Activated CD4-positive, alpha-beta memory T cell treated with anti-CD3 and anti-CD28 coated beads for 36 hours (primary cell): ENCODE measurements around the gene GGACT. TPM values are rescaled to one million over a fixed set of nuclear protein-coding genes. Genes with fewer than 3 reads are reported as not detected.

Experiments used
- CTCF ChIA-PET: fragments of 350-600 bp; sonication (Branson Sonifier 250); formaldehyde crosslinking; loops from one replicate; lab custom pipeline; 2021; ENCODE audit warnings: antibody characterized with exemption, inconsistent platforms; lab: Charles Lee
- POLR2A ChIA-PET: fragments of 350-600 bp; sonication (Branson Sonifier 250); formaldehyde crosslinking; loops from one replicate; lab custom pipeline; 2021; ENCODE audit warnings: antibody characterized with exemption; lab: Charles Lee
- DNase-seq: peaks from one replicate; pipeline ENCODE4 v3.0.0-alpha.2; 2020
- H3K27ac Mint-ChIP-seq: one replicate; pipeline ENCODE4 v1.8.0; 2021; ENCODE audit warnings: mixed read lengths
- H3K27me3 Mint-ChIP-seq: one replicate; pipeline ENCODE4 v1.8.0; 2021; ENCODE audit warnings: mixed read lengths
- H3K36me3 Mint-ChIP-seq: one replicate; pipeline ENCODE4 v1.8.0; 2021; ENCODE audit warnings: mixed read lengths
- H3K4me1 Mint-ChIP-seq: one replicate; pipeline ENCODE4 v1.8.0; 2021; ENCODE audit warnings: low read depth, mixed read lengths
- H3K4me3 Mint-ChIP-seq: one replicate; pipeline ENCODE4 v1.8.0; 2021; ENCODE audit warnings: mild to moderate bottlenecking, mixed read lengths
- H3K9me3 Mint-ChIP-seq: one replicate; pipeline ENCODE4 v1.8.0; 2021; ENCODE audit warnings: mixed read lengths
- intact Hi-C: fragments of 100-400 bp; cut with micrococcal nuclease; formaldehyde crosslinking; loops from one replicate; pipeline ENCODE4 v1.15.1; 2023
- total RNA-seq, 2 experiments: library from RNA; stranded (reverse); gene quantifications; one replicate each; pipeline ENCODE4 v1.2.3, GENCODE V29; 2021

The GGACT gene
- total RNA-seq, 2 experiments from 2014 or later = 5.8 to 7.0 TPM

DNA sequence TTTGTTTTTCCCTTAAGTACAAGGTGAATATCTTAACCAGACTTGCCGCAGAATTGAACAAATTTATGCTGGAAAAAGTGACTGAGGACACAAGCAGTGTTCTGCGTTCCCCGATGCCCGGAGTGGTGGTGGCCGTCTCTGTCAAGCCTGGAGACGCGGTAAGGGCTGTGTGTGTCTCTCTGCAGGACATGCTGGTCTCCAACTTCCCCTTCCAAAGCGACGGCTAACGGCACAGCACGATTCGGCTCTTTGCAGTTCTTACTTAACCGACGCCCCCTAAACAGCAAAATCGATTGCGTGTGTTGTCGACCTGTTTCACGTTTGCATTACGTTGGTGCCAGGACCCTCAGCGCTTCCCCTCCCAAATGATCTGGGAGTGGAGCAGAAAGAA lies 73.2 kb downstream of the GGACT start:
- no peak for DNase-seq
- no peaks in the 10 kb centered on the region for H3K9me3 Mint-ChIP-seq
- H3K4me1 Mint-ChIP-seq = peaks cover 21% of the 10 kb centered on the region
- peaks cover 12% of the 10 kb centered on the region for H3K27me3 Mint-ChIP-seq
- intact Hi-C loops = loop anchor here (1.0 to 10.0 kb wide), 5 partner anchors 281 to 859 kb away; partner anchors contain the start of genes PCCA and ZIC2
- ChIA-PET POLR2A (no interaction called here), CTCF (interaction anchor here (0.6 to 4.5 kb wide), 39 partner anchors 10 to 1001 kb away, joined by 3 to 27 read pairs (median 5); partner anchors contain the start of gene PCCA)
- H3K36me3 Mint-ChIP-seq = no peaks in the 10 kb centered on the region
- H3K4me3 Mint-ChIP-seq = no peak overlapping the region
- H3K27ac Mint-ChIP-seq = no peak overlapping the region

DNA sequence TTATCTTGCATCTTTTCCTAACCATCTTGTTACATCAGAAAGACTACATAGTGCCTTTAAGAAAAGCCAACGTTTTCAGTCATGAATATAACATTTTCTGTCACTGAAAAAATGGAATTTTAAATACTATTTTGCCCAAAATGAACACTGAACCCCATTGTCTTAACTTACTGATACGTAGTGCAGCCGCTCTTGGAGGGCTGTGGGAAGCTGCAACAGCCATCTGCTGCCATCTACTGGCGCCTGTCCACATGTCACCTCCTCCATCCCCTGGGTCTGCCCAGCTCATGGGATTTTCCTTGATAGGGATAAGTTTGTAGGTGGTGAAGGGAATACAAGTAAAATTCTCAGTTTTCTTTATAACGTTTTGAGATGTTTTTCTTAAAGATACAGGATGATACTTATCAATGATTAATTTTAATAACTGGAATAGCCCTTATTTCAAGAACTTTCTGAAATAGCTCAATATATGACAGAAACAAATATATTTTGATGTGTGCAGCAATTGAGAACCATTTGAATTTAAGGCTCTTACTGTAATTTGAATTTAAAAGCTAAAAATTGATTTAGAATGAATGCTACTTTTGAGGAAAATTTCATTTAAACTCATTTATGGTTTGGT lies 73.7 kb downstream of the GGACT start:
- Mint-ChIP-seq H3K4me1 (peaks cover 21% of the 10 kb centered on the region), H3K36me3 (no peaks in the 10 kb centered on the region), H3K27ac (no peak overlapping the region), H3K4me3 (no peak overlapping the region), H3K9me3 (no peaks in the 10 kb centered on the region), H3K27me3 (peaks cover 14% of the 10 kb centered on the region)
- intact Hi-C loops = loop anchor here (1.0 to 10.0 kb wide), 5 partner anchors 280 to 858 kb away; partner anchors contain the start of genes PCCA and ZIC2
- DNase-seq = peak; percentile 82
- POLR2A ChIA-PET = no interaction called here
- CTCF ChIA-PET = interaction anchor here (0.6 to 4.5 kb wide), 43 partner anchors 8 to 1001 kb away, joined by 3 to 27 read pairs (median 4); partner anchors contain the start of gene PCCA

DNA sequence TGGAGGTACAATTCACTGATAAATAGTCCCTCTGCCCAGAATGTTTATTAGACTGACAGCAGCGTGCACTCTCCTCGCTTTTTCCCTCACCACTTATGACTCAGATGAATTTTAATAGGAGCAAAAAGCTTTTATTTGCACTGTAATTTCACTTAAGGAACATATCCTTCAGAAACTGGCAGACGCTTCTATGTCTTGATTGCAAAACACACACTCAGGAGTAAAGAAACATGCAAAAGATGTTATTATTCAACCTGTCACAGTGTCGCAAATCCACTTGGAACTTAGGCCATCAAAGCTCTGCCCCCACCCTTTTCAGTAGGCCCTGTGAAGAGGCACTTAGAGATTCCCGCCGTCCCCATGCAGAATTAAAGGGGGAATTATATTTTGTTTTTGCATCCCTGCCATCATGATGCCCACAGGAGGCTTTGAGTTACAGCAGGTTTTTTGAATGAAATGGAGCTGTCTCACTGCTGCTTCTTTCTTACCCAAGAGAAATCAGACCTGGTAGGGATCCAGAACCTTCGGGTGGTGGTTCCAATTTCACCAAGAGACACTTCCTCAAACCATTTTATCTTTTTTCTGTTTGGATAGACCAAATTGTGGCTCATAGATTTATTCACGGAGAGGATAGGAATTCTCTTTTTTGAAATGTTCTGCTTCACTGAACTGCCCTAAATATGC lies 74.5 kb downstream of the GGACT start:
- Mint-ChIP-seq H3K27ac (no peak overlapping the region), H3K36me3 (no peaks in the 10 kb centered on the region), H3K9me3 (no peaks in the 10 kb centered on the region), H3K4me1 (peaks cover 21% of the 10 kb centered on the region), H3K4me3 (no peak overlapping the region), H3K27me3 (peaks cover 17% of the 10 kb centered on the region)
- DNase-seq = no peak
- ChIA-PET POLR2A (no interaction called here), CTCF (interaction anchor here (0.5 to 4.5 kb wide), 27 partner anchors 8 to 1000 kb away, joined by 3 to 27 read pairs (median 5); partner anchors contain the start of gene PCCA)
- intact Hi-C loops = loop anchor here (2.0 to 10.0 kb wide), 3 partner anchors 279 to 857 kb away; partner anchors contain the start of gene ZIC2

DNA sequence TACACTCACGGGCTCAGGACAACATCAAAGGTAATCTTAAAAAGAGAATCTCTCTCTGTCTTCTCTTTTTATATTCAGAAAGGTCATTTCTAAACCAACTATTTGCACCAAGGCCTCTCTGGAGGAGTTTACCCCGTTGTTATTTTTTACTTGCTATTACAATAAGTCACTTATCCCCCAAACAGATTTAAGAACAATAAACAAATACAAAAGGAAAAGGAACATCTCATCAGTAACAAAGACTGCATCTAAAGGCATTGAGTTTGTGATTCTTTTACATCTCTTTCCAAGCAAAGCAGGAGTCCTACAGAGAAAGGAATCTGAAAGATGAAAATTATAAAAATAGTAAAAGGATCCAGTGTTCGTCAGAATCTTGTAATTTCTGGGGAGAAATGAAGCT lies 75.4 kb downstream of the GGACT start:
- H3K4me3 Mint-ChIP-seq = no peak overlapping the region
- H3K36me3 Mint-ChIP-seq = no peaks in the 10 kb centered on the region
- H3K4me1 Mint-ChIP-seq = peaks cover 17% of the 10 kb centered on the region
- DNase-seq = no peak
- POLR2A ChIA-PET = no interaction called here
- H3K27me3 Mint-ChIP-seq = peaks cover 20% of the 10 kb centered on the region
- H3K27ac Mint-ChIP-seq = no peak overlapping the region
- intact Hi-C loops = loop anchor here (10.0 kb wide), 1 partner anchor 528 kb away; the partner anchor contains the start of gene ZIC2
- H3K9me3 Mint-ChIP-seq = no peaks in the 10 kb centered on the region
- CTCF ChIA-PET = interaction anchor here (1.2 to 4.5 kb wide), 7 partner anchors 60 to 613 kb away, joined by 3 to 27 read pairs (median 19); no protein-coding TSS in a partner anchor

DNA sequence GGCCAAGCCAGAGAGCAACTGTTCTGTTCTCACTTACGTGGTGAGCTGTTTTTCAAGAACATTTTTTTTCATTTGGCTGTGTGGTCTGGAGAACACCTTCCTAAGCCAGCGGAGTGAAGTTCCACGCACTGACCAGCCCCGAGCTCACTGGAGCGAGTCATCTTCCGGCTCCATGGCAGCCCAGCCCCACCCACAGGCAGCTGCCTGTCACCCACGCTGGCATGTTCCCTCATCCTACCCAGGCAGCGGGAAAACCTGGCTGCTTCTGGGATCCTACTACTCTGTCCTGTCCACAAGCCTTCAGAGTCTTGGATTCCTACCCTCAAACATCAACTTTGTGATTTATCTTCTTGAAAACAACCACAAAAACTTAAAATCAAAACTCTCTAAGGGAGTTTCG lies 76.2 kb downstream of the GGACT start:
- ChIA-PET POLR2A (no interaction called here), CTCF (interaction anchor here (0.7 kb wide), 2 partner anchors 614 to 856 kb away, joined by 3 read pairs; no protein-coding TSS in a partner anchor)
- no peak for DNase-seq
- Mint-ChIP-seq H3K36me3 (no peaks in the 10 kb centered on the region), H3K4me3 (no peak overlapping the region), H3K27ac (no peak overlapping the region), H3K27me3 (peaks cover 21% of the 10 kb centered on the region), H3K9me3 (no peaks in the 10 kb centered on the region), H3K4me1 (peaks cover 12% of the 10 kb centered on the region)
- intact Hi-C loops = loop anchor here (10.0 kb wide), 1 partner anchor 528 kb away; the partner anchor contains the start of gene ZIC2

DNA sequence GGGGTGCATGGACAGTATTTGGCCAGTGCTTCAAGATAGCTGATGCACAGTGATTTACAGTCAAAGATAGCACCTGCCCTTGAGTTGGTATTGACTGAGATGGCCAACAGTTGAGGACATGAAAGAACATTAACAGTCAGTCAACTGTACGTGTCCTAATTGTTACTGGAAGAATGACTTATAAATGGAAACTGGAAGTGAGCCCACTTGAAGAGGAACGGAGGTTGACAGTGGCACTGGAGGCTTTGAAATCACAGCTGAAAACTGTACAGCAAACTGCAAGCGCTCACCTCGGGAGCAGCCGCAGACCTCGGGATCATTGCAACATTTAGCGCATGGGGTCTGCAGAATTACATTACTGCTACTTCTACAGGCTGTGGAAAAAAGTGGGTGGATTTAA lies 77.1 kb downstream of the GGACT start:
- peaks cover 18% of the 10 kb centered on the region for H3K4me1 Mint-ChIP-seq
- H3K27me3 Mint-ChIP-seq = peaks cover 21% of the 10 kb centered on the region
- intact Hi-C loops = loop anchor here (10.0 kb wide), 1 partner anchor 527 kb away; the partner anchor contains the start of gene ZIC2
- no peak for DNase-seq
- H3K27ac Mint-ChIP-seq = no peak overlapping the region
- no peaks in the 10 kb centered on the region for H3K9me3 Mint-ChIP-seq
- ChIA-PET POLR2A (no interaction called here), CTCF (no interaction called here)
- no peaks in the 10 kb centered on the region for H3K36me3 Mint-ChIP-seq
- no peak overlapping the region for H3K4me3 Mint-ChIP-seq

DNA sequence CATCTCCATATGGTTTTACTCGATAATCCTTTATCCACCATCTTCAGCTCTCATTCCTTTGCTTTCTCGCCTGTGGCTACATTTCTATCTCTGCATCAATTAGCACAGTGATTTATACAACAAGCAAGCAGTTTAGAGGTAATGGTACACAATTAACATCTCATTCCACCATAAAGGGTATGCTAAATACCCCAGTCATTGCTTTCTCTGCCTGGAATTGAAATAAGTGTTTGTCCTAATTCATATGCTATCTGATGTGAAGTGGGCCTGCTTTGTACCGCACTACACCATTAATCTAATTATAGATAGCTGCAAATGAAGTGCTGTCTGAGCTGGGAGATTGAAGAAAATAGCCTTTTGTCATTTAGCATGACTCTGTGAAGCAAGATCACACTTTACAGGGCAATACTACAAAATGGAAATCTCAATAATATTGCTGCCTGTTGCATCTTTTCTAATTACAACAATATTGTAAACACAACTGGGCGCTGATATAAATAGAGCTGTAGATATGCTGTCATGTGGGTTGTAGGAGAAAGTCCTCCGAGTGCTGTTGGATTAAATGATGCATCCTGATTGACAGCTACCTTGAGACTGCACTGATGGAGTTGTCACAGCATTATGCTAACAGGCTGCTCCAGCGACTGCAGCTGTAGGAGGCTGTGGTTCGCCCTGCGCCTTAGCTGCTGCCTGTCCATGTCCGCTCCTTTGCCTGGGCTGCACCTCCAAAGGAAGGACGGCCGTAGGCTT lies 78.2 kb downstream of the GGACT start:
- ChIA-PET POLR2A (no interaction called here), CTCF (interaction anchor here (1.0 to 1.2 kb wide), 2 partner anchors 594 to 854 kb away, joined by 4 to 5 read pairs; no protein-coding TSS in a partner anchor)
- DNase-seq = no peak
- Mint-ChIP-seq H3K4me1 (peaks cover 28% of the 10 kb centered on the region), H3K36me3 (no peaks in the 10 kb centered on the region), H3K27me3 (peaks cover 17% of the 10 kb centered on the region), H3K4me3 (no peak overlapping the region), H3K9me3 (no peaks in the 10 kb centered on the region), H3K27ac (no peak overlapping the region)
- intact Hi-C loops = loop anchor here (10.0 kb wide), 1 partner anchor 526 kb away; the partner anchor contains the start of gene ZIC2

DNA sequence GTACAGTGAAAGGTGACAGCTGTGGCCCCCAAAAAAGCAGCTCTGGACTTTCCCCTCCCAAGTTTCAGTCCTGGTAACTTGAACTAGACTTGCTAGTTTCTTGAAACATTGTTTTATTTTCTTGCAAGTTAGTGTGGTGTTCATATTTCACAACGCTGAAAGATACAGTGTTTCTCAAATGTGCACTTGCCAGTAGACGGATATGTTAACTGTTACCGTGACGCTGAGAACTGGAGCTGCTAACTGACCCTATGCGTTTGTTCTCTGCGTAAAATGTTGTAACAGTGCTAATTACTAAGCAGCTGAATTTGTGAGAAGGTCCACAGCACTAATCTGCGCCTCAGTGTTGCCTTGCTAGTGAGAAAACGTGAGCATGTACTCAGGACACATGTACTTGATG lies 79.6 kb downstream of the GGACT start:
- Mint-ChIP-seq H3K4me1 (peaks cover 24% of the 10 kb centered on the region), H3K4me3 (no peak overlapping the region), H3K27me3 (peaks cover 27% of the 10 kb centered on the region), H3K27ac (no peak overlapping the region), H3K9me3 (no peaks in the 10 kb centered on the region), H3K36me3 (no peaks in the 10 kb centered on the region)
- intact Hi-C loops = loop anchor here (10.0 kb wide), 1 partner anchor 1074 kb away; no protein-coding TSS in a partner anchor
- ChIA-PET CTCF (interaction anchor here (0.5 to 0.6 kb wide), 2 partner anchors 343 to 565 kb away, joined by 3 to 4 read pairs; no protein-coding TSS in a partner anchor), POLR2A (no interaction called here)
- no peak for DNase-seq

DNA sequence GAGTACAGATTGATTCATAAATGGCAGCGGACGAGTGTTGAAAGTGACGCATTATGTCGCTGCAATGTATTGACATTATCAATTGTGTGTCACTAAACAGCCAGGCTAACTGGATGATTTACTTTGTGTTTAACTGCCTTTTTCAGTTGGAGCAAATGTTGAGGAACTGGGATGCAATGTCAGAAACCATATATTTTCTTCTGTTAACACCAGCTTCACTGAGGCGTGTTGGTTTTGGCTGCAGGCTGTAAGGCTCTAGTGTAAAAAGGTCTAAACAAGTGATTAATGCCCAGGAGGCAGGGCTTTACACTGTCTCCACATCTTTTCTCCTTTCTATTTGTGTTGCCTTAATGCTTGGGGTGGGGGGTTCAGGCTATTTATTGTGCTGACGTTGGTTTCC lies 80.1 kb downstream of the GGACT start:
- ChIA-PET CTCF (interaction anchor here (0.6 kb wide), 1 partner anchor 343 kb away, joined by 3 read pairs; no protein-coding TSS in a partner anchor), POLR2A (no interaction called here)

DNA sequence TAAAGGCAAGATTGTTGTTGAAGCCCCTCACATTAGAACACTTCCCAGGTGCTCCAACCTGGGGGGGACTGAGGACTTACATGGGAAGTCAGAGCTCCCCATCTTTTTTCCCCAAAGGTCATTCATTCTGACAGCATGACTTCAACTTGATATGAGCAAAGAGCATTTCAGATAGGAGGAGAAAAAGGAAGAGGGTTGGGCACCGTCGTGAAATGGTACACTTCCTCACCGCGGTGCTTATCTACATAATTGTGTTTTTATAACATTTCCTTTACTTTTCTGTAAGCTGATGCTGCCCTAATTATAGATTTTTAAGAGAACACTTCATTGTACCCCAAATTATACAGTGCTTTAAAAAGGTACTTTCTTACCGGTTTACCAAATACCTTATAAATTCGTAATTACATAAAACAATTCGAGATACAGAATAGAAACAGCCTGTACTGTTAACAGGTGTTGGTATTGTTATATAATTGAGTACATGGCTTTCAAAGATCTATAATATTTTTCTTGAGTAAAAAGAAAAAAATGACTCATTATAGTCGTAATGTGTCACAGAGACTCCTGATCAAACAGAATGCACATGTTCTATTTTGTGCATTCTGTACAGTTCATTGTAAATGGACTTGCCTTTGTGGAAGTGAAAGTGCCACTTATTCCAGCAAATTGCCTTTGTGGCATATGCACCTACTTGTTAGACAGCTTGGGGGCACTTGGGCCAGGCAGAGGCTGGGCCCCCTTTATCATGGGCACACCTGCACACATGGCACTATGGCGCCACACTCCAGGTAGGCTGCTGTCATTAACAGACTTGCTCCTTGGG lies 81.8 kb downstream of the GGACT start:
- Mint-ChIP-seq H3K4me1 (peaks cover 24% of the 10 kb centered on the region), H3K9me3 (no peaks in the 10 kb centered on the region), H3K36me3 (no peaks in the 10 kb centered on the region), H3K27me3 (peaks cover 27% of the 10 kb centered on the region), H3K4me3 (peak overlapping the region; percentile 36), H3K27ac (no peak overlapping the region)
- intact Hi-C loops = loop anchor here (1.0 to 10.0 kb wide), 8 partner anchors 10 to 1072 kb away; no protein-coding TSS in a partner anchor
- CTCF ChIA-PET = interaction anchor here (0.5 to 1.9 kb wide), 4 partner anchors 8 to 1119 kb away, joined by 3 to 6 read pairs (median 4); no protein-coding TSS in a partner anchor
- DNase-seq = peak; percentile 18
- POLR2A ChIA-PET = no interaction called here

More for the DNA sequence above, 80.1 kb downstream of the GGACT start:
- Mint-ChIP-seq H3K27ac (no peak overlapping the region), H3K36me3 (no peaks in the 10 kb centered on the region), H3K4me3 (no peak overlapping the region), H3K27me3 (peaks cover 27% of the 10 kb centered on the region), H3K4me1 (peaks cover 24% of the 10 kb centered on the region), H3K9me3 (no peaks in the 10 kb centered on the region)
- intact Hi-C loops = loop anchor here (10.0 kb wide), 1 partner anchor 1074 kb away; no protein-coding TSS in a partner anchor
- DNase-seq = no peak
